Body of pancreas (tissue), 4 donors: Measurements from ENCODE around the gene KIRREL3.

Experiments used
- CTCF ChIP-seq, 7 experiments: fragments of 450-650 bp in 4 of 7; fragments of 200-600 bp in 3 of 7; sonication (generic) in 3 of 7; IDR thresholded peaks; one replicate each; pipeline ENCODE4 v1.5.1; 2016 to 2019; ENCODE audit warnings: antibody characterized with exemption in 7 of 7
- POLR2A ChIP-seq, 3 donors: fragments of 450-650 bp; IDR thresholded peaks; one replicate each; pipeline ENCODE4 v1.6.1; 2016; ENCODE audit warnings: antibody characterized with exemption in 3 of 3, mild to moderate bottlenecking in 2 of 3

DNA sequence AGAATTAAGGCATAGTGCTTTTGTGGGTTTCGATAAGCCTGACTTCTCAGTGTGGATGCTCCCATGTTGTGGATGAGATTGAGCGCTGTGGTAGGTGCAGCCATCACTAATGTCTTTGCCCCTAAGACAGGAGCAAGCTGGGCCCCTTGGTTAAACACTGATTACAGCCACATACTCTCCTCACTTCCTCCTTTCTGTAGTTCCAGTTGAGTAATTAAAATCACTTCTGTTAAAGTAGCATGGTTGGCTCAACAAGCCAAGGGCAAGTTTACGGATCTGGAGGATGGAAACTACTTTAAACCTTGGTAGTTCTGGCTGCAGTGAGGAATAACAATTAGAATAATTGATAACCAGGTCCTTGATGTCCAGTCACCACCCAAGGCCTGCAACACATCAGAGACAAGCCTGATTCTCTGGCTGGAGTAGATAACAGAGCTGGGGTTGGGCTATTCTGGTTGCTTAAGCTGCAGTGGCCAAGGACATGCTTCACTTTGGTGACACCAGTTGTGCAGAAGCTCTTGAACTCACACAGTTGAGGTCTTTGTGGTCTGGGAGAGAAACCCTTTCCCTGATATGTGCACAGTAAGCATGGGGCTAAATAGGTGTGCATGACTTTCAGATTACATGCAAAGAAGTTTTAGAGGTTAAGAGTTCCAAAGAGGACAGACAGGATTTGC is 81.3 kb downstream of the KIRREL3 start:
- TF ChIP-seq CTCF (IDR thresholded peaks at IDR 0.05) (no peak), POLR2A (IDR thresholded peaks at IDR 0.05) (no peak)
